ENCODE data around the gene LDLRAD4.

The LDLRAD4 gene

GRCh38 chr18:13584825-13585224 is 366.3 kb downstream of the LDLRAD4 start:
- no peak for DNase-seq (ENCODE audit: low read depth in 1 of 2, low spot score in 1 of 2)

GRCh38 chr18:13585379-13586153 is 367.0 kb downstream of the LDLRAD4 start:
- DNase-seq (ENCODE audit: low read depth in 1 of 2, low spot score in 1 of 2), result no peak
- H3K4me3 ChIP-seq (replicated peaks; ENCODE audit: insufficient read depth, low read length), result no peak overlapping the region
- no peak overlapping the region for H3K27ac ChIP-seq (replicated peaks)
- no peaks in the 10 kb centered on the region for H3K27me3 ChIP-seq (ENCODE audit: insufficient read depth, poor library complexity, severe bottlenecking)
- 0 out of 2 replicates have a peak, but pooled peaks have one; percentile 24 for TF ChIP-seq SPI1 (IDR thresholded peaks at IDR 0.05; ENCODE audit: borderline replicate concordance, low read depth)
- no peak for TF ChIP-seq REST (IDR thresholded peaks at IDR 0.05; ENCODE audit: insufficient replicate concordance, low read depth)

More at GRCh38 chr18:13584825-13585224, 366.3 kb downstream of the LDLRAD4 start:
- Histone ChIP-seq H3K27ac (replicated peaks) (no peak overlapping the region), H3K4me3 (replicated peaks; ENCODE audit: insufficient read depth, low read length) (no peak overlapping the region), H3K27me3 (ENCODE audit: insufficient read depth, poor library complexity, severe bottlenecking) (no peaks in the 10 kb centered on the region)
- TF ChIP-seq POLR2AphosphoS5 (IDR thresholded peaks at IDR 0.05; ENCODE audit: low read depth), result no peak
- TF ChIP-seq REST (IDR thresholded peaks at IDR 0.05; ENCODE audit: insufficient replicate concordance, low read depth), result no peak
- no peak for TF ChIP-seq CTCF (IDR thresholded peaks at IDR 0.05; ENCODE audit: insufficient read depth, low read length)
- TF ChIP-seq SPI1 (IDR thresholded peaks at IDR 0.05; ENCODE audit: borderline replicate concordance, low read depth), result no peak
- TF ChIP-seq GABPA (IDR thresholded peaks at IDR 0.05; ENCODE audit: low read depth), result no peak

DNA sequence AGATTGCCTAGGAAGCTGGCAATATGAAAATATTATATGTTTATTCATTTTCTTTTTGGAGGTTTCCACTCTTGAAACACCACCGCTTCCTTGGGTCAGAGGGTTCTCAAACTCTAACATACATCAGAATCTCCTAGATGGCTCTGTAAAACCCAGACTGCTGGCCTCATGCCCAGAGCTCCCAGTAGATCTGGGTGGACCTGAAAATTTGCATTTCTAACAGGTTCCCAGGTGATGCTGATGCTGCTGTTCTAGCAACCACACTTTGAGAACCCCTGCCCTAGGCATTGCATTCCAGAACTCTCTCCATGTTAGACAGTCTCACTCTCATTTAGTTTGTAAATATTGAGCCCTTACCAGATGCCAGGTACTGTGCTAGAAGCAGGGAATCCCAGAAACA is 368.4 kb downstream of the LDLRAD4 start:
- Histone ChIP-seq H3K27me3 (ENCODE audit: insufficient read depth, poor library complexity, severe bottlenecking) (no peaks in the 10 kb centered on the region), H3K27ac (replicated peaks) (no peak overlapping the region), H3K4me3 (replicated peaks; ENCODE audit: insufficient read depth, low read length) (no peak overlapping the region)
- DNase-seq (ENCODE audit: low read depth in 1 of 2, low spot score in 1 of 2), result no peak
- TF ChIP-seq CTCF (IDR thresholded peaks at IDR 0.05; ENCODE audit: insufficient read depth, low read length) (no peak), POLR2AphosphoS5 (IDR thresholded peaks at IDR 0.05; ENCODE audit: low read depth) (no peak), GABPA (IDR thresholded peaks at IDR 0.05; ENCODE audit: low read depth) (no peak), SPI1 (IDR thresholded peaks at IDR 0.05; ENCODE audit: borderline replicate concordance, low read depth) (no peak), REST (IDR thresholded peaks at IDR 0.05; ENCODE audit: insufficient replicate concordance, low read depth) (no peak)

Data from HL-60 (cell line).